HCT116 (cell line): ENCODE data around the gene CCDC187. TPM values are rescaled to one million over a fixed set of nuclear protein-coding genes. Genes with fewer than 3 reads are reported as not detected.

Experiments used
- ATAC-seq: fragments of 200-7000 bp; cut with Tn5 transposase; 2 replicates; pipeline ENCODE4 v1.9.1; 2020; ENCODE audit warnings: mild to moderate bottlenecking, moderate library complexity
- BruUV-seq: library from RNA; stranded (reverse); fragments of 400-500 nt; replicated peaks from 2 replicates; lab custom pipeline; 2021; lab: Mats Ljungman, UMichigan
- CTCF ChIA-PET: fragments of 300-600 bp; sonication (Branson Sonifier 250); formaldehyde crosslinking; loops from one replicate; lab custom pipeline; 2021; ENCODE audit warnings: antibody characterized with exemption; lab: Charles Lee
- POLR2A ChIA-PET: fragments of 300-600, 350-600 bp; sonication (Branson Sonifier 250); formaldehyde crosslinking; loops from one replicate; lab custom pipeline; 2021; ENCODE audit warnings: antibody characterized with exemption; lab: Charles Lee
- RAD21 ChIA-PET, 2 experiments: fragments of 300-600 bp; sonication (Branson Sonifier 250); formaldehyde crosslinking; loops; one replicate each; lab custom pipeline; 2023; ENCODE audit warnings: low total read pairs in 2 of 2; ENCODE audit not compliant: uncharacterized antibody in 2 of 2, unreplicated experiment in 2 of 2, low non-redundant PET in 1 of 2; lab: Charles Lee
- DNase-seq: peaks from one replicate; pipeline ENCODE4 v3.0.0-alpha.2; 2010; ENCODE audit warnings: low read depth, low spot score
- H2AFZ ChIP-seq: fragments of 200-600 bp; shearing (Covaris generic), sonication (generic); 2 replicates; pipeline ENCODE4 v1.6.1; 2017; ENCODE audit warnings: low read depth, mixed run types, mixed read lengths, antibody characterized with exemption, low read length; ENCODE audit not compliant: poor library complexity, severe bottlenecking
- H3K27ac ChIP-seq: 2 replicates; pipeline ENCODE4 v1.5.1; 2012; ENCODE audit warnings: low read depth, low read length
- H3K27me3 ChIP-seq: fragments of 200-600 bp; sonication (generic); 2 replicates; pipeline ENCODE4 v1.6.1; 2016; ENCODE audit warnings: mixed run types, low read length, mixed read lengths; ENCODE audit not compliant: insufficient read depth
- H3K36me3 ChIP-seq, 2 experiments: fragments of 200-500 bp in 1 of 2; fragments of 200-600 bp in 1 of 2; sonication (Bioruptor generic) in 1 of 2; sonication (generic) in 1 of 2; 2 replicates each; pipeline versions ENCODE4 v1.5.1 to v1.6.1; 2014 to 2016; ENCODE audit warnings: low read length in 2 of 2, inconsistent platforms in 1 of 2, mixed read lengths in 1 of 2, mixed run types in 1 of 2; ENCODE audit not compliant: insufficient read depth in 2 of 2, control insufficient read depth in 1 of 2
- H3K4me1 ChIP-seq, 2 experiments: fragments of 200-600 bp in 1 of 2; sonication (generic) in 1 of 2; 2 replicates each; pipeline versions ENCODE4 v1.5.1 to v1.6.1; 2012 to 2017; ENCODE audit warnings: low read length in 2 of 2, inconsistent platforms in 1 of 2, mild to moderate bottlenecking in 1 of 2, mixed read lengths in 1 of 2, mixed run types in 1 of 2, moderate library complexity in 1 of 2; ENCODE audit not compliant: insufficient read depth in 2 of 2, control insufficient read depth in 1 of 2
- H3K4me2 ChIP-seq: fragments of 200-600 bp; sonication (generic); 2 replicates; pipeline ENCODE4 v1.6.1; 2017; ENCODE audit warnings: mixed run types, low read length, mixed read lengths
- H3K4me3 ChIP-seq, 2 experiments: fragments of 200-600 bp in 1 of 2; sonication (generic) in 1 of 2; replicated peaks in 1 of 2; 2 replicates each; pipeline ENCODE4 v1.5.1; 2011 to 2016; ENCODE audit warnings: low read length in 2 of 2, control low read depth in 1 of 2, low read depth in 1 of 2, mild to moderate bottlenecking in 1 of 2, mixed read lengths in 1 of 2, mixed run types in 1 of 2
- H3K79me2 ChIP-seq: fragments of 200-600 bp; sonication (generic); 2 replicates; pipeline ENCODE4 v1.6.1; 2017; ENCODE audit warnings: mild to moderate bottlenecking, mixed run types, low read length, moderate library complexity, mixed read lengths; ENCODE audit not compliant: insufficient read depth
- H3K9ac ChIP-seq: fragments of 200-600 bp; sonication (generic); 2 replicates; pipeline ENCODE4 v1.6.1; 2016; ENCODE audit warnings: low read length, mixed read lengths
- H3K9me2 ChIP-seq: fragments of 200-600 bp; sonication (generic), shearing (Covaris generic); 2 replicates; pipeline ENCODE4 v1.6.1; 2017; ENCODE audit warnings: mixed run types, mild to moderate bottlenecking, moderate library complexity; ENCODE audit not compliant: insufficient read depth
- H3K9me3 ChIP-seq, 2 experiments: fragments of 200-500 bp in 1 of 2; fragments of 200-600 bp in 1 of 2; sonication (Bioruptor generic) in 1 of 2; sonication (generic) in 1 of 2; 2 replicates each; pipeline ENCODE4 v1.6.1; 2014 to 2017; ENCODE audit warnings: low read length in 2 of 2, mixed read lengths in 2 of 2, inconsistent platforms in 1 of 2, low read depth in 1 of 2, mild to moderate bottlenecking in 1 of 2, mixed run types in 1 of 2, moderate library complexity in 1 of 2; ENCODE audit not compliant: control insufficient read depth in 1 of 2, insufficient read depth in 1 of 2
- H4K20me1 ChIP-seq: fragments of 200-600 bp; sonication (generic), shearing (Covaris generic); 2 replicates; pipeline ENCODE4 v1.6.1; 2017; ENCODE audit warnings: mixed run types, mild to moderate bottlenecking, moderate library complexity; ENCODE audit not compliant: insufficient read depth
- CBX3 ChIP-seq: IDR thresholded peaks from 2 replicates; pipeline ENCODE4 v1.6.1; 2012; ENCODE audit warnings: low read depth
- CEBPB ChIP-seq: IDR thresholded peaks from 2 replicates; pipeline ENCODE4 v1.6.1; 2012; ENCODE audit warnings: low read depth
- EGR1 ChIP-seq: IDR thresholded peaks from 2 replicates; pipeline ENCODE4 v1.6.1; 2012; ENCODE audit warnings: low read depth
- EZH2phosphoT487 ChIP-seq: fragments of 200-600 bp; IDR thresholded peaks from 2 replicates; pipeline ENCODE4 v1.6.1; 2018; ENCODE audit warnings: antibody characterized with exemption, borderline replicate concordance
- FOSL1 ChIP-seq: IDR thresholded peaks from 2 replicates; pipeline ENCODE4 v1.6.1; 2012; ENCODE audit warnings: low read depth
- POLR2AphosphoS5 ChIP-seq: IDR thresholded peaks from 2 replicates; pipeline ENCODE4 v1.6.1; 2011; ENCODE audit warnings: mild to moderate bottlenecking, low read depth, low read length, moderate library complexity
- SIN3A ChIP-seq: IDR thresholded peaks from 2 replicates; pipeline ENCODE4 v1.6.1; 2012; ENCODE audit warnings: low read depth
- TCF7L2 ChIP-seq: IDR thresholded peaks from 2 replicates; pipeline ENCODE4 v1.7.0; 2011; ENCODE audit warnings: borderline replicate concordance, inconsistent platforms; ENCODE audit not compliant: insufficient read depth, insufficient read length; ENCODE audit errors: extremely low read depth
- YY1 ChIP-seq: IDR thresholded peaks from 2 replicates; pipeline ENCODE4 v1.6.1; 2011; ENCODE audit warnings: low read length, low read depth, moderate library complexity, mild to moderate bottlenecking; ENCODE audit not compliant: insufficient replicate concordance; ENCODE audit errors: extremely low read depth
- ZNF274 ChIP-seq: fragments of 200-500 bp; sonication (Bioruptor generic); IDR thresholded peaks from 2 replicates; pipeline ENCODE4 v1.6.1; 2014; ENCODE audit warnings: mild to moderate bottlenecking, low read depth, low read length, inconsistent platforms
- intact Hi-C: fragments of 100-400 bp; cut with micrococcal nuclease; formaldehyde crosslinking; loops from 2 replicates; pipeline ENCODE4 v1.10.0; 2022
- total RNA-seq: library from RNA; stranded (reverse); gene quantifications from one replicate; pipeline ENCODE4 v1.2.1, GENCODE V29; 2021; ENCODE audit not compliant: unreplicated experiment
- TF ChIP-seq, protein P1 (sequence below): IDR thresholded peaks from 2 replicates; pipeline ENCODE4 v1.6.1; 2011; ENCODE audit warnings: mild to moderate bottlenecking, low read length, moderate library complexity; ENCODE audit not compliant: insufficient replicate concordance; ENCODE audit errors: extremely low read depth
- TF ChIP-seq, protein P2 (sequence below): IDR thresholded peaks from 2 replicates; pipeline ENCODE4 v1.6.1; 2012; ENCODE audit warnings: low read depth

CCDC187 gene
- total RNA-seq, 1 experiment from 2014 or later = 4.6 TPM

DNA sequence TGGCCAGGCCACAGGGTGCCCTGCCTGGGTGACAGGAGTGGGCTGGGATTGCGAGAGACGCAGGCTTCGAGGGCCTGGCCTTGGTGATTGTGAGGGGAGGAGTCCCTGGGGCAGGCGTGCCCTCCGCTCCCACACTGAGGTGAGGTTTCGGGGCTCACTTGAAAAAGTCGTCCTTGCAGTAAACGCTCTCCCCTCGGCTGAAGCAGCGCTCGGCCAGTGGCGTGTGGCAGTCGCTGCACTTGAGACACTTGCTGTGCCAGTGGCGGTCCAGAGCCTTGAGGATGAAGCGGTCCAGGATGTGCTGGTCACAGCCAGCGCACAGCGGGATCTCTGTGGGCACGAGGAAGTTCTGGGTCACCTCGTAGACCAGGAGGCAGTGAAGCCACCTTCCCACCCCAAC lies 103.5 kb downstream of the CCDC187 start:
- no TSS peak for BruUV-seq
- Histone ChIP-seq H3K9me3 (no peaks in the 10 kb centered on the region), H3K79me2 (no peaks in the 10 kb centered on the region), H3K4me1 (peaks cover 5 to 13% of the 10 kb centered on the region in 2 experiments; a peak in 2 of 4 replicates), H3K9me2 (no peaks in the 10 kb centered on the region), H3K27me3 (no peaks in the 10 kb centered on the region), H4K20me1 (no peaks in the 10 kb centered on the region), H3K27ac (no peak overlapping the region), H3K4me2 (no peak overlapping the region), H3K36me3 (no peaks in the 10 kb centered on the region), H3K9ac (no peak overlapping the region), H2AFZ (no peak overlapping the region), H3K4me3 (no peak overlapping the region)
- POLR2A ChIA-PET = no interaction called here
- no peak for TF ChIP-seq FOSL1
- TF ChIP-seq EGR1 = no peak
- TF ChIP-seq CEBPB = no peak
- TF ChIP-seq, protein P1, sequence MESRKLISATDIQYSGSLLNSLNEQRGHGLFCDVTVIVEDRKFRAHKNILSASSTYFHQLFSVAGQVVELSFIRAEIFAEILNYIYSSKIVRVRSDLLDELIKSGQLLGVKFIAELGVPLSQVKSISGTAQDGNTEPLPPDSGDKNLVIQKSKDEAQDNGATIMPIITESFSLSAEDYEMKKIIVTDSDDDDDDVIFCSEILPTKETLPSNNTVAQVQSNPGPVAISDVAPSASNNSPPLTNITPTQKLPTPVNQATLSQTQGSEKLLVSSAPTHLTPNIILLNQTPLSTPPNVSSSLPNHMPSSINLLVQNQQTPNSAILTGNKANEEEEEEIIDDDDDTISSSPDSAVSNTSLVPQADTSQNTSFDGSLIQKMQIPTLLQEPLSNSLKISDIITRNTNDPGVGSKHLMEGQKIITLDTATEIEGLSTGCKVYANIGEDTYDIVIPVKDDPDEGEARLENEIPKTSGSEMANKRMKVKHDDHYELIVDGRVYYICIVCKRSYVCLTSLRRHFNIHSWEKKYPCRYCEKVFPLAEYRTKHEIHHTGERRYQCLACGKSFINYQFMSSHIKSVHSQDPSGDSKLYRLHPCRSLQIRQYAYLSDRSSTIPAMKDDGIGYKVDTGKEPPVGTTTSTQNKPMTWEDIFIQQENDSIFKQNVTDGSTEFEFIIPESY = no peak
- TF ChIP-seq, protein P2, sequence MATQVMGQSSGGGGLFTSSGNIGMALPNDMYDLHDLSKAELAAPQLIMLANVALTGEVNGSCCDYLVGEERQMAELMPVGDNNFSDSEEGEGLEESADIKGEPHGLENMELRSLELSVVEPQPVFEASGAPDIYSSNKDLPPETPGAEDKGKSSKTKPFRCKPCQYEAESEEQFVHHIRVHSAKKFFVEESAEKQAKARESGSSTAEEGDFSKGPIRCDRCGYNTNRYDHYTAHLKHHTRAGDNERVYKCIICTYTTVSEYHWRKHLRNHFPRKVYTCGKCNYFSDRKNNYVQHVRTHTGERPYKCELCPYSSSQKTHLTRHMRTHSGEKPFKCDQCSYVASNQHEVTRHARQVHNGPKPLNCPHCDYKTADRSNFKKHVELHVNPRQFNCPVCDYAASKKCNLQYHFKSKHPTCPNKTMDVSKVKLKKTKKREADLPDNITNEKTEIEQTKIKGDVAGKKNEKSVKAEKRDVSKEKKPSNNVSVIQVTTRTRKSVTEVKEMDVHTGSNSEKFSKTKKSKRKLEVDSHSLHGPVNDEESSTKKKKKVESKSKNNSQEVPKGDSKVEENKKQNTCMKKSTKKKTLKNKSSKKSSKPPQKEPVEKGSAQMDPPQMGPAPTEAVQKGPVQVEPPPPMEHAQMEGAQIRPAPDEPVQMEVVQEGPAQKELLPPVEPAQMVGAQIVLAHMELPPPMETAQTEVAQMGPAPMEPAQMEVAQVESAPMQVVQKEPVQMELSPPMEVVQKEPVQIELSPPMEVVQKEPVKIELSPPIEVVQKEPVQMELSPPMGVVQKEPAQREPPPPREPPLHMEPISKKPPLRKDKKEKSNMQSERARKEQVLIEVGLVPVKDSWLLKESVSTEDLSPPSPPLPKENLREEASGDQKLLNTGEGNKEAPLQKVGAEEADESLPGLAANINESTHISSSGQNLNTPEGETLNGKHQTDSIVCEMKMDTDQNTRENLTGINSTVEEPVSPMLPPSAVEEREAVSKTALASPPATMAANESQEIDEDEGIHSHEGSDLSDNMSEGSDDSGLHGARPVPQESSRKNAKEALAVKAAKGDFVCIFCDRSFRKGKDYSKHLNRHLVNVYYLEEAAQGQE = no peak
- no peak for TF ChIP-seq ZNF274
- no peak for TF ChIP-seq SIN3A
- TF ChIP-seq CBX3 = no peak
- TF ChIP-seq YY1 = no peak
- no peak for TF ChIP-seq POLR2AphosphoS5
- TF ChIP-seq EZH2phosphoT487 = no peak
- TF ChIP-seq TCF7L2 = no peak
- DNase-seq = no peak
- CTCF ChIA-PET = no interaction called here
- RAD21 ChIA-PET = no interaction called here
- intact Hi-C loops = no loop called here
- ATAC-seq = no peak

Other genes starting within 250 kb of the CCDC187 start
- gene NACC2, start 208.8 kb downstream of the CCDC187 start, total RNA-seq = 27.8 TPM
- gene TMEM250, start 185.2 kb downstream of the CCDC187 start, total RNA-seq = 37.5 TPM
- gene LHX3, start 99.0 kb downstream of the CCDC187 start, total RNA-seq = not detected
- 34.6 TPM for gene QSOX2, start 58.3 kb downstream of the CCDC187 start, total RNA-seq
- gene GPSM1, start 23.4 kb upstream of the CCDC187 start, total RNA-seq = 26.4 TPM
- 21.9 TPM for gene DNLZ, start 59.6 kb upstream of the CCDC187 start, total RNA-seq
- 1.2 TPM for gene CARD9, start 69.6 kb upstream of the CCDC187 start, total RNA-seq
- 20.4 TPM for gene SNAPC4, start 96.1 kb upstream of the CCDC187 start, total RNA-seq
- 119 TPM for gene ENTR1, start 106.5 kb upstream of the CCDC187 start, total RNA-seq
- gene PMPCA, start 106.6 kb upstream of the CCDC187 start, total RNA-seq = 116 TPM
- gene INPP5E, start 135.8 kb upstream of the CCDC187 start, total RNA-seq = 23.8 TPM
- gene SEC16A, start 178.9 kb upstream of the CCDC187 start, total RNA-seq = 49.8 TPM
- gene NOTCH1, start 242.0 kb upstream of the CCDC187 start, total RNA-seq = 36.2 TPM